Occipital lobe (tissue), 2 donors: ENCODE data around the gene BAHCC1. TPM values are rescaled to one million over a fixed set of nuclear protein-coding genes. Genes with fewer than 3 reads are reported as not detected.

Experiments
- DNase-seq: peaks from one replicate; lab custom pipeline; 2025; lab: John Stamatoyannopoulos, UW
- total RNA-seq: library from RNA; depleted of rRNA; stranded (reverse); fragments of >200 nt; gene quantifications from one replicate; pipeline ENCODE4 v1.2.3, GENCODE V29; 2014

The BAHCC1 gene
- total RNA-seq, 1 donor from 2014 or later, result 7.6 TPM

DNA sequence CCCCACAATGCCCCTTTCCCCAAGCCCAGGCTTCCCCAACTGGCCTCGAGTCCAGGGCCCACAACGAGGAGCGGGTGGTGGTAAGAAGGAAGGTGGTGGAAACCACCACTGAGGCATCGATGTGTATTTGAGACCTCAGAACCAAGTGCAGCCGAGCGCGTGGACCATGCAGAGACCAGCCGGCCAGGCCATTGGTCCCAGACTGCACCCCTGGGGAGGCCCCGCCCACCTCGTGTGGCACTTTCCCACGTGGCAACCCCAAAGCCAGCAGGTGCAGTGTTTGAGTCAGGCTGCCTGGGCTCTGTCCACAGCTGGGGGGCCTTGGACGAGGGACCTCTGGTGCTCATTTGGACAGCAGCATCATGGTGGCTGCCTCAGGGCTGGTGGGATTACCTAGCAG lies 28.1 kb upstream of the BAHCC1 start:
- DNase-seq, result no peak

DNA sequence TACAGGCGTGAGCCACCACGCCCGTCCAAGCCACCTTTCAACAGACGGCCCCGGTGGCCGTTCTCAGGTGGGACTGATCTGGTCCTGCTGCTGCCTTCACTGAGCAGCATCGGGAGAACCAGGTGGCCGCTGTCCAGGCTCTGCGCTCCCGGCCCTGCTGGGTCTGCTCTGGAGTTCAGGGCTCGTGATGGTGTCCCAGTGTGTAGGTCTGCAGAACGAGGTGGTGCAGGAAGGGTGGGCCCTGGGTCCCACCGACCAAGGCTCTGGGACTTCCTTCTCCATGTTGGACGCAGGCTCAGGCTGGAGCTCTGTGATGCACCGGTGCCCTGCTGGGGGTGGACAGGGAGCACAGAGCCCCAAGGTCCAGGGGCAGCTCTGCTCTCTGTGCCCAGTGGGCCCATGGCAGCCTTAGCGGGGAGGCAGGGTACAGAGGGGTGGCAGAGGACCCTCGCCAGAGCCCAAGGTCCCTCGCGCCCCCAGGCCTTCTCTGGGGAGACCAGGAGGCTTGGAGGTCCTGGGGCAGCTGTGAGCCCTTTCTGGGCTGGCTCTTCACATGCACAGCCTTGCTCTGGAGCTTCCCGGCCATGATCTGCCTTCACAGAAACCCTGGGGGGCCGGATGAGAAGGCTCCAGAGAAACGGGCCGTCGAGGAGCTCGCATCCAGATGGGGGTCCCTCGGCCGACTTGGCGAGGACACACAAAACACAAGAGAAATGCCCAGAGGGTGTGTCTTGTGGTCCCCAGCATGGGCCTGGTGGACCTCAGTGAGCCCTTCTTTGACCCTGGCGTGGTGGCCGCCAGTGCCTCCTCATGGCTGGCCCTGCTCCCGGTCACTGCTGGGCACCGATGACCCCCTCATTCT lies 26.9 kb upstream of the BAHCC1 start:
- no peak for DNase-seq

DNA sequence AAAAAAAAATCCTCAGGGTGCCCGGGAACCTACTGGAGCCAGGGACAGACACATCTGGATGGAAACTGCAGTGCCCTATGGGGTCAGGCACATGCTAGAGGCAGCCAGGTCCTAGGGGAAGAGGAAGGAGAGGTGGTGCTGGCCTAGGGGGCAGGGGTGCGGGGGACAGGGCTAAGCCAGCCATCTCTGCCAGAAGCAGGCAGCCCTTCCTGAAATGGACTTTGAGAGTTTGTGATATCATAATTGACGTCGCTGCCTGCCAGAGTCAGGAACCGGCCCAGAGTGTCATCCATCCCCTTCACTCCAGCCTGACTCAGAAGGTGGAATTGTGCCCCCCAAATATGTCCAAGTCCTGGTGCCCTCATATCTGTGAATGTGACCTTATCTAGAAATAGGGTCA lies 25.0 kb upstream of the BAHCC1 start:
- DNase-seq, result no peak

DNA sequence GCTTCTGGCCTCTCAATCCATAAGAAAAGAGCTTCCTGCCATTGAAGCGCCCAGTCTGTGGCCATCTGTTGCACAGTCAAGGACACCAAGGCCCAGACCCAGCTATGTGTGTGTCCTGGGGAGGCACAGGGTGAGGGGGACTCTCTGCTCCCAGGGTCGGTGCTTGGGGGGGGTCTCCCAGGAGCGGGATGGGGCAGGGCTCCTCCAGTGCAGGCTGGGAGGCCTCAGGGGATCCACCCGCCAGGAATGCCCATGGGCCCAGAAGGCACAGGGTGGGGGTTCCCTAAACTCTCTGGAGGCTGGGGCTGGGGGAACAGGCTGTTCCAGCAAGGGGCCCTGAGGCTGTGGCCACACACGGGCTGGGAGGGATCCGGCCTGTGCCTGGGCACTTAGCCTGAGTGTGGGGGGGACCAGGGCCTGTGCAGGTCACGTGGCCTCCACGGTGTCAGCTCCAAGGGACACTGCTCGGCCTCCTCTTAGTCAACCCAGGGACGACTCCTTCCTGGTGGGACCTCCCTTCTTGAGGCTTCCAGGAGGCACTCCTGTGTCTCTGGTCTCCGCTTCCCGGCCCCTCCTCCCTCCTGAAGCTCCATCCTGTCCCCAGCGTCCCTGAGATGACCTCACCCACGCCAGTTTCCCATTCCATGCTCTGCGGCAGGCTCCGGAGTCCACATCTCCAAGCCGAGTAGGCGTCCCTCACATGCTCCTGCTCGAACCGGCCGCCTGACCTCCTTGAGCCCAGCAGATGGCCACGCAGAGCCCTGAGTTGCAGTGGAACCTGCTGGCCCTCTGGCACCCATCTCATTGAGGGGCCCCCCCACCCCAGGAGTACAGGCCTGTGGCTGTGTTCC lies 23.1 kb upstream of the BAHCC1 start:
- DNase-seq, result no peak

DNA sequence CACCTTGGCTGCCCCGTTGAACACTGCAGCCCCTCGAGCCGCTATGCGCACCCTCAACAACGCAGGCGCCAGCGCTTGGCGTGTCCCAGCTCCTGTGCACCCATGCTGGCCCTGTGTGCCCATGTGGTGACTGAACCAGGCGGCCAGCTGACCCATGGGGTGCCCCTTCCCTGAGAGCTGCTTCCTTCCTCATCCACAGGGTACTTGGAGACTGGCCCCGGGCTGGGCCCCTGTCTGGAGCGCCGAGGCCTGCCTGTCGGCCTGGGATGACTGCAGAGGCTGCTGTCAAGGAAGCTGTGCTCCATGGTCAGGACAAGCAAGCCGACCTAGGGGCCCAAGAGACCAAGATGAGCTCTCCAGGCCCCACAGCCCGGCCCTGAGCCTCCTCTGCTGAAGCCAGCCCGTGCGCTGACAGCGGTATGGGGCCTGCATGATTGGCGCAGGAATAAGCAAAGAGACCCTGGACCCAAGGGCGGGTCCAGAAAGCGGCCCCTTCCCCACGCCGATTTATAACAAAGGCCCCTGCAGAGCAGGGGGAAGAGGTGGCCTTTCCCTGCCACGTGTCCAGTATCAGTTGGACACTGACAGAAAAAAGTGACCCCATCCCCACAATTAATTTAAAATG lies 21.6 kb upstream of the BAHCC1 start:
- DNase-seq, result no peak

DNA sequence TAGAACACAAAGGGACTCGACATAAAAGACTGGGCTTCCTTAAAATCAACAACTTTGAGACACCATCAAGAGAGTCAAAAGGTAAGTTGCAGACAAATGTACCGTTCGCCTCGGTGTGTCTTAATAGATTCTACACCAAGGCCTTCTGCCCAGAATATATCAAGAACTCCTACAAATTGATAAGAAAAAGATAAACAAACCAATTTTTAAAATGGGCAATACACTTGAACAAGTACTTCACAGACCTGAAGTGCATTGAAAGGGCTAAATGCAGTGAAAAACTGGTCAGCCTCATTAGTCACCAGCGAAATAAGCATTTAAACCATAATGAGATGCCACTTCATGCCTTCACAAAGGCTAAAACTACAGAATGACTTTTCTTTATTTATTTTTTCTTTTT lies 20.4 kb upstream of the BAHCC1 start:
- no peak for DNase-seq

DNA sequence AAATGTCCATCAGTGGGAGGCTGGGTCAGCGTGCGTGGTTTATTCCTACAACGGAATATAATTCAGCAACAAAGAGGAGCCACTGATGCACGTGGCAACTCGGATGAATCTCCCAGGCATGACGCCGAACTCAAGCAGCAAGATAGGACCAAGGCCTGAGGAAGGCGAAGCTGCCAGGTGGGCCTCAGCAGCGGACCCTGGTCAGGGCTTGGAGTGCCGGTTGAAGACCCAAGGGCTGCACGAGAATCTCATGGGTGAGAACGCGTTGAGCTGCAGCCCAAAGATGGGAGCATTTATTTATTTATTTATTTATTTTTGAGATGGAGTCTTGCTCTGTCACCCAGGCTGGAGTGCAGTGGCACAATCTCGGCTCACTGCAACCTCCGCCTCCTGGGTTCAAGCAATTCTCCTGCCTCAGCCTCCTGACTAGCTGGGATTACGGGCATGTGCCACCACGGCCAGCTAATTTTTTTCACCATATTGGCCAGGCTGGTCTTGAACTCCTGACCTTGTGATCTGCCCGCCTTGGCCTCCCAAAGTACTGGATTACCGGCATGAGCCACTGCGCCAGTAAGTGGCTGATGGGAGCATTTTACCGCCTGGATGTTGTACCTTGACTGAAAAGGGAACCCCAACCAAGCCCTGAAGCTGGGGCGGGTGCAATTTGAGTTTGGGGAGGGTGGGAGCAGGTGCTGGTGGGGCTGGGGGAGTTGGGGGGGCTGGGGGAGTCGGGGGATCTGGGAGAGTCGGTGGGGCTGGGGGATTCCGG lies 18.1 kb upstream of the BAHCC1 start:
- no peak for DNase-seq

DNA sequence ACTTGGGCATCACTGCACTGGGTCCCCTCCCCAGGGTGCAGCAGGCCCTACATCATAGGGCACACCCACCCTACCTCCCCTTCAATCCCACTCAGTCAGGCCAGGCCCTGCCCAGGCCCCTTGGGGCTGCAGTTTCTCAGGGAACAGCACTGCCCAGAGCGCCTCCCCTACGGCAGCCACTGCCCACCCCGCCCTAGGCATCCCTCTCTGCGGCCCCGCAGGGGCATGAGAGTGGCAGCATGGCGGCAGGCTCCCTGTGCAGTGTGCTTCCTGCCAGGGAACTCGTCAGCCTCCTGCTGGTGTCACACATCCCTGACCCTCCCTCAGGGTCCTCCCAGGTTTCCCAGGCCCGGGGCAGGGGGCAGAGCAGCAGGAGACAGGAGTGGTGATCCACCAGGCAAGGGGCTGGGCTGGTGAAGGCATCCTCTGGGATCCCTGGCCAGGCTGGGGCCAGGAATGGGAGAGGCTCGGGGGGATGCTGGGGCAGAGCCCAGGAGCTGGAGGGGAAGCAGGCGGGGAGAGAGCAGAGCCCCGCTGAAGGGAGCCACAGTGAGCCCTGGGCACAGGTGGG lies 16.2 kb upstream of the BAHCC1 start:
- no peak for DNase-seq

DNA sequence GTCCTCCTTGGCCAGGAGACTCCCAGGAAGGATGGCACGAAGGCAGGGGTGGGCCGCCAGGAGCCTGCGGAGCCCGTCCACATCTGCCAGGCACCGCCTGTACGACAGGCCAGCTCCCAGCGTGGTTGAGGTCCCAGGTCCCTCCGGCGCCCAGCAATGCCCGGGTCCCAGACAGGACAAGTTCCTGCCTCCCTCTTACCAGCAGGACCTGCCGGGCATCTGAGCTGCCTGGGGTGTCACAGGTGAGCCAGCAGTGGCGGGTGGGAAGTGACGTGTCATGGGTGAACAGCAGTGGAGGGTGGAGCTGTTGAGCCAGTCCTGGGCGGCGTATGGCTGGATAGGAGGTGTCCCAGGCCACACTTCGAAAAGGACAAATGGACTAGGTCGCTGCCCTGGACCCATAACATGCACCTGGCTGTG lies 15.7 kb upstream of the BAHCC1 start:
- DNase-seq, result no peak

DNA sequence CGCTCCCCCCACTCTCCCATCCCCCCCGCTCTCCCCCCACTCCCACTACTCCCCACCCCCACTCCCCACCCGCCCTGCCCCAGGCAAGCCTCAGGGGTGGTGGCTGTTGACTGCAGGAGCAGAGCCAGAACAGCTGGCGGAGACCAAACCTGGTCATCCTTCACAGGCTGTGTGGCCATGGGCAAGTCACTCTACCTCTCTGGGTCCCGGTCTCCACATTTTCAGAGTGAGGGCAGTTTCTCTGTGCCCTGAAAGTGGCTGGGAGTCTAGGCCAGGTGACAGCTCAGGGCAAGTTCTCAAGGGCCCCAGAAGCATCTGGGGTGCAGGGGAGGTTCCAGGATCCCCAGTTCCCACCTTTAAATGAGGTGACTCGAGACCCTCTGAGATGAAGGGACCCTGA lies 15.1 kb upstream of the BAHCC1 start:
- DNase-seq, result no peak

DNA sequence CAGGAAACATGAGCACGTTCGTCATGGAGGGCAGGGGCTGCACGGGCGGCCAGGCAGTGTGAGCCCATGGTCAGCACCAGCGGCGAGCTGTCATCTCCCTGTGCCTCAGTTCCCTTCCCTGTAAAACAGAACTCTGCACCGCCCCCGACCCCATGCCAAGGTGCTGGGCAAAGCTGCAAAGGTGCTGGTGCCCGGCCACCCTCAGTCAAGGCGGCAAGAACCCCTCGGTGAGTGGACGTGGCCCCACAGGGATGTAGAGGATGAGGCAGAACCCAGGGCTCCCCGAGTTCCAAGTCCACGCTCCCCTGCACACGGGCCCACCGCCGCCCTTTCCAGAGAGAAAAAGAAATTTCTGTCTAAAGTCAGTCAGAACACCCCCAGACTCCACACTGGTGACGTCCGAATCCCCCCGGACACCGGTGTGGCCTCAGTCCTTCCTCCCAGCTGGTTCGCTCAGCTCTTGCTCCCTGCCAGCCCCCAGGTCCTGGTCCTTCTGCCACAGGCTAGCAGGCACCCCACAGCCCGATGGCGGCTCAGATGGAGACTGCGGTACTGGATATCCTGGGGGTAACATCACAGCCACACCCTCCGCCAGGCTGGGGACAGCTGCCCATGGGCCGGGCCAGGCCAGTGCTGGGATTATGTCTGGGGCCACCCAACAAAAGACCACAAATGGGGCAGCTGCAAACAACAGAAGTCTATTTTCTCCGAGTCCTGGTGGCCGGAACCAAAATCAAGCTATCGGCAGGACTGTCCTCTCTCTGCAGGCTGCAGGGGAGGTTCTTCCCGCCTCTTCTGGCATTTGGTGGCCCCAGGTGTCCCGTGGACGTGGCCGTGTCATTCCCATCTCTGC lies 14.4 kb upstream of the BAHCC1 start:
- DNase-seq, result no peak

DNA sequence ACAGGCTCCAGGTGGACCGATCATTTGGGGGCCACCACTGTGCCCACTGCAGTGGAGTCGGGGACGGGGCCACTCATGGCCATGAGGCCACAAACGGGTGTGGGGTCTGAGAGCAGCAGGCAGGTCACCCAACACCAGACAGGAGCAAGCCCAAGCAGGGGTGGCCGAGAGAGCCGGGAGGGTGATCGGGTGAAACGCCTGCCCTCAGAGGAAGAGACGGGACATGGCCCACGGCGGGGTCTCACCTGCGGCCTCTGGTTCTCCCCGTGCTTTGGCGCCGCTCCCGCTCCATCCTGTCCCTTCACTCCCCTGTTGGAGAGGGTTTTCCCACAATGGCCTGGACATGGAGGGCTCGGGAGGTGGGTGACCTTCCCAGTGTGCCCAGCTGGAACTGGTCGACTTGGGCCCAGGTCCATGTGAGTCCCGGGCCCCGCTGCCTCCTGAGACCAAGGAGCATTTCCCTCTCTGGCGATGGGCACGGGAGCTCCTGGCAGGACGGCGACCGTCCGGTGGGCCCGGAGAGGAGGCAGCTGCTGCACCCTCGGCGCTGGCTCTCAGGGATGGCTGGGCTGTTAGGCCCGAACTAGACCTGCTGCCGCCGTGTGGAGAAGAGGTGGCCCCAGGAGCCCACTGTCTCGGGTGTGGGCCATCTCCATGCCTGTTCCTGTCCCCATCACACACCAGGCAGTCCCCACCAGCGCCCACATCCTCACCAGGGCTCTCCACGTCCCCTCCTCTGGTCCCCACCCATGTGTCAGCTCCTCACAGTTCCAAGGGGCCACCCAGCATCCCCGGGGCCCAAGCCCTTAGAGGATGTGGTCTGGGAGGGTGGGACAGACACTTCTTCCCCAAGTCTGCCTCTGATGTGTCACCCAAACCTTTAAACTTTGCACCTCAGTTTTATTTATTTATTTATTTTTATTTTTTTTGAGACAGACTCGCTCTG lies 13.4 kb upstream of the BAHCC1 start:
- DNase-seq, result no peak

DNA sequence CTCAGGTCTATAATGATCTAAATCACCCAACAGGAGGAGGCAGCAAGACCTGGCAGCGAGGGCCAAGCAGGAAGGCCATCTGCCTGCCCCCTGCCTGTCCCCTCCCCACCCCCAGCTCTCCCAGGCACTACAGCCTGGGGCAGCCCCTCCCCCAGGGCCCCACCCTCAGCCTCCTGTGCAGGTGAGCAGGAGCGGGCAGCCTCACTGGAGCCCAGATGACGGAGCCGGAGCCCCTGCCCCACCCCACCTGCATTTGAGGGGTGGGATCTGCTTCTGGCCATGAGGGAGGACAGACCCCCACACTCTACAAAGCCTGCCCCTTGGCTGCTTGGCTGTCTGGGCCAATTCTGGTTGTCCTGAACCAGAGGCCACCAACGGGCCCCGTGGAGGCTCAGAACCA lies 12.4 kb upstream of the BAHCC1 start:
- DNase-seq, result no peak

DNA sequence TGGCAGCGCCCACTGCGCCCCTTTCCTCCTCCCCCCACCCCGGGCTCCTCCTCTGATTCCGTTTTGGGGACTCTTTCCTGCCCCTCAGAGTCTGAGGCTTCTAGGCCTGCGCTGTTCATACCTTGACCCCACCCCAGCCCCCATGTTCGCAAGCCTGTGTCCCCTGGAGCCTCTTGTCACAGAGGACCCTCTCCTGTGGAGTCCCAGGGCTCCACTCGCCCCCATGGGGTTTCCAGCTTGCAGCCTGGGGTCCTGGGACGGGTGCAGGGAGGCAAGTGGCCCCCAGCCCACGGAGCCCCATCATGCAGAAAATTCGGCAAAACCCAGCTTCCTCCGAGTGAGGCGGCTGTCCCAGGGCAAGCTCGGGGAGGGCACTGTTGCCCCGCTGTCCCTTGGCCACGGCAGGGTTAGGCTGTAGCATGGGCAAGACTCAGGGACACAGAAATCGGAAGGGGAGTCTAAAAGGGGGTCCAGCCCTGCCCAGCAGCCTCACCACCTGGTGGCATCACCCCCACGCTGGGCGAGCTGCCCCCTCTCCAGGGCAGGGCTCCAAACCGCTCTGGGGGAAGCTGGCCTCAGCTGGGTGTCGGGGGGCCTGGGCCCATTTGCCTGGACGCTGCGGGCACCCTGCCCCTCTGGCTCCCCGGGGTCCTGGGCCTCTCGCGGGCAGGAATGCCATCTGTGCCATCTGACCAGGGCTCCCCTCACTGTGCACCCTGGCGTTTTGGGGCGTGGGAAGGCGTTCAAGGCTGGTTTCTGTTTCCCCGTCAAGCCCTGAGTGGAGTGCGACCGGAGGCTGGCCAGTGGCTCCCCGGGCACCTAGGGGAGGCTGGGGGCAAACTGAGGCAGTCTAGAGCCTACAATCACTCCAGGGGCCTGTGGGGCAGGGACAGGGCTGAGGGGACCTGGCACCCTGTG lies 11.5 kb upstream of the BAHCC1 start:
- no peak for DNase-seq

DNA sequence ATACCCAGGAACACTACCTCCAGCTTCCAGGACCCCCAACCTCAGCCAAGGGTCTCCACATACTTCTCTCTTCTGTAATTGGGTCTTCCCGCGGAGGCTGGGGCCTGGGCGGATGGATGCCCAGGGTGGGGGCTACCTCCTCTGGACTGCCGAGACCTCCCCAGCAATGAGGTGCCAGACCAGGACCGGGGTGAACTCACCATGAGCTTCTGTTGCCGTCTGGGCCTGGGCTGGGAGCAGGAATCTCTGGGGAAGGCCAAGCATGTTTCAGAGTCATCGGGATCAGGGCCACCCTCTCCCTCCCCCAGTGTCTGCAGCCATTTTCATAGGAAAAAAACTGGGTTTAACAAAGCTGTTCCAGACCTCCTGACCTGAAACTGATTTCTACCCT lies 10.3 kb upstream of the BAHCC1 start:
- no peak for DNase-seq

DNA sequence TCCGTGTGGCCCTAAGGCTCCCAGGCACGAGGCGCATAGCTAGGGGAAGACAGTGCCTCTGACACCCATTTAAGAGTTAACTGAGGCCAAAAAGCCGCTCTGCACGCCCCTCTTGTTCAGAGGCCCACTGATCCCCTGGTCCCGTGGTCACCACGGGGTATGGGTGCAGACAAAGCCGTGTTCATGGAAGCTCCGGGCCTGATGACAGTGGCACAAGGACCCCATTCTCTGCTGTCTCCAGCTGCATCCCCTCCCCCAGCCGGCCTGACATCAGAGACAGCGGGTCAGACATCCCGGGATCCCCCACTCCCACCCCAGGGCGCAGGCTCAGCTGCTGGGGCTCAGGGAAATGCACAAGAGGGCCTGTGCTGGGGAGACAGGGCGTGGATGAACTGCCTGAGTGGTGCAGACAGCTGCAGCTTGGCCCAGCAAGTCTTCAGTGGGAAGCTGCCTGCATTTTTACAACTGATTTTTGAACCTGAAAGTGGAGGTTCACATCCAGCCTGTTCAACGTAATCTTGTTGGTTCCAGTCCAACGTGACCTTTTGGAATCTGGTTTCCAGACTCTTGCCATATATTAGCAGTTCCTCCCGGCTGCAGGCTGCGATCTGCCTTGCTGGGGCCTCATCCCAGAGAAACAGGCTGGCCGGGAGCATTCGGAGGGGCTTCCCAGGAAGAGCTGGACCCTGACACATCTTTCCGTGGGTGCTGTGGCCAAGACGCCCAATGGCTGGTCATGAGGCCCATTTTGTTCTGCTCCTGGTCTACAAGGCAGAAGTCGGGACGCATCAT lies 9.7 kb upstream of the BAHCC1 start:
- DNase-seq, result peak; percentile 94

DNA sequence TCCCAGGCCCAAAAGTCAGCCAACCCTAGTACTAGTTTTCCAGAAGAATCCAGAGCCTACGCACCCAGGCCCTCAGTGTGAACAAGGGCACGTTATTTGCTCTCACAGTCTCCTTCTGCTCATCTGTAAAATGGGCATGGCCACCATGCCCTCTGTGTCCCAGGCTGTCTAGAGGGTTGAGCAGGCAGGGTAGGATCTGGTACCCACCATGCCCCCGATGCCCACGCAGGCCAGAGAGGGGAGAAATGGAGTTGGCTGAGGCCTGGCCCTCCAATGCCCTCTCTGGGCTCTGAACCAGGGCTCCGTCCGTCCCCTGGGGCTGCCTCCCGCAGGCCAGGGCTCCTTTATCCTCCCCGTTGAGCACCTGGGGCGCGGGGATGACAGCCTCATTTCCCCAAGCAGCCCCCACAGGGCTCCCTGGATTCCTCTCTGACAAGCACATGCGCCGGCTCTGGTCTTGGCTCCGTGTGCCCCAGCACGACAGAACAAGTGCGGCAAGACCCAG lies 9.1 kb upstream of the BAHCC1 start:
- no peak for DNase-seq
